ENCODE results near the gene ID1. TPM values are rescaled to one million over a fixed set of nuclear protein-coding genes. Genes with fewer than 3 reads are reported as not detected.
"Not testable (repeated sequence)": the region's sequence is repeated elsewhere in the genome, so short reads cannot be mapped to it uniquely, and the experiment has no call there.

ID1 gene
- total and polyA plus RNA-seq, 9 donors, result 26.0 to 353 (median 64.2) TPM

DNA sequence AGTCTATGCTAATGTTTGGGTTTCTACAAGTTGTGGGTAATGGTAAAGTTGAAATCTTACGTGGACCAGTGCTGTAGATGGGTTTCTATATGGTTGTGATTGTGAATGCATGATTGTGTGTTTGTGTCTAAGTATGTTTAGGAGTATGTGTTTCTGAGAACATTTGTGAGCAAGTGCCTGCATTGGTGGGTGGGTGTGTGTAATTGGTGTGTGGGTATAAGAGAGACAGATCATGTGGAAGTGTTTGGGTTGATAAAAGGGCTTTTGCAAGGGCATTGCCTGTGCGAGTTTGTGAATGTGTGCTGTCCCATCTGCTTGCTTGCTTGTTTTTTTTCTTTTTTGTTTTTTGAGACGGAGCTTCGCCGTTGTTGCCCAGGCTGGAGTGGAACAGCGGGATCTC lies 25.8 kb upstream of the ID1 start:
- Histone ChIP-seq H3K9me3 (no peaks in the 10 kb centered on the region), H3K36me3 (no peaks in the 10 kb centered on the region), H3K27ac (no peak overlapping the region), H3K4me1 (ENCODE audit: insufficient read depth) (no peaks in the 10 kb centered on the region), H3K4me3 (no peak overlapping the region), H3K27me3 (no peaks in the 10 kb centered on the region)
- TF ChIP-seq POLR2A (IDR thresholded peaks at IDR 0.05) (no peak), EP300 (IDR thresholded peaks at IDR 0.05) (no peak)
- DNase-seq, result no peak
- intact Hi-C loops (cut with DNase I), result no loop called here
- 85 to 93% (median 91%) methylated on average over 6 of the region's 6 CpGs for WGBS, 3 donors

DNA sequence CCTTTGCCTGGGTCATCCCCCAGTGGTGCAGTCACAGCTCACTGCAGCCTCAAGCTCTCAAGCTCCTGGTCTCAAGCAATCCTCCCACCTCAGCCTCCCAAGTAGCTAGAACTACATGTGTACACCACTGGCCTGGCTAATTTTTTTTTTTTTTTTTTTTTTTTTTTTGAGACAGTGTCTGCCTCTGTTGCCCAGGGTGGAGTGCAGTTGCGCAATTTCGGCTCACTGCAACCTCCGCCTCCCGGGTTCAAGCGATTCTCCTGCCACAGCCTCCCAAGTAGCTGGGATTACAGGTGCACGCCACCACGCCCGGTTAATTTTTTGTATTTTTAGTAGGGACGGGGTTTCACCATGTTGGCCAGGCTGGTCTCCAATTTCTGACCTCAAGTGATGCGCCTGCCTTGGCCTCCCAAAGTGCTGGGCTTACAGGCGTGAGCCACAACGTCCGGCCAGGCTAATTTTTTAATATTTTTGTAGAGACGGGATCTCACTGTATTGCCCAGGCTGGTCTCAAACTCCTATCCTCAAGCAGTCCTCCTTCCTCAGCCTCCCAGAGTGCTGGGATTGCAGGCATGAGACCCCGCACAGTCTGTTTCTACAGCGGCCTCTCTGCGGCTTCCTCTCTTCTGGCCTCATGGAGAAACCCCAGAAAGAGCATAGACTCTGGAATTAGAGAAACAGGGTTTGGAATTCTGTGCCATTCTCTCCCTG lies 25.0 kb upstream of the ID1 start:
- H3K27me3 ChIP-seq; H3K27ac ChIP-seq; DNase-seq; H3K36me3 ChIP-seq; H3K4me3 ChIP-seq; H3K9me3 ChIP-seq; H3K4me1 ChIP-seq (ENCODE audit: insufficient read depth); intact Hi-C loops (cut with DNase I): not testable (repeated sequence)
- WGBS, 3 donors, result 93 to 96% (median 94%) methylated on average over 17 of the region's 17 CpGs

DNA sequence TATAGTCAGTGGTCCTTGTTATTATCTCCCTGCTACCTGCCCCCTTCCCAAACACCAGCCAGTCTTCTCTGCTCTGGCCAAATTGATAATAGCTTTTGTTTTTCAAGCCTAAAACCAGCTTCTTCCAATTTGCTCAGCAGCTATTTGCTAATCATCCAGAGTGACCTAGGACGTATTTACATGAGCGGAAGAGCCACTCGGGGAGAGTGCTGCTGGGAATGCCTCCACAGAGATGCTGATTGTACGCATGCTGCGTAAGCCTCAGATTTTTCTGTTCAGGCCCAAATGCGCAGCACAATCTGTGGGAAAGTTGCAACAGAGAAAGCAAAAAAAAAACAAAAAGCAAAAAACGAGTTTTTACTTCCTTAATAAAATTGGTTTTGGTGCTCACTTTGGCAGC lies 24.4 kb upstream of the ID1 start:
- intact Hi-C loops (cut with DNase I), result no loop called here
- Histone ChIP-seq H3K27ac (no peak overlapping the region), H3K9me3 (no peaks in the 10 kb centered on the region), H3K36me3 (no peaks in the 10 kb centered on the region), H3K27me3 (no peaks in the 10 kb centered on the region), H3K4me3 (no peak overlapping the region), H3K4me1 (ENCODE audit: insufficient read depth) (no peaks in the 10 kb centered on the region)
- no peak for DNase-seq
- no peak for TF ChIP-seq EP300 (IDR thresholded peaks at IDR 0.05)
- no peak for TF ChIP-seq POLR2A (IDR thresholded peaks at IDR 0.05)
- TF ChIP-seq, protein P1, sequence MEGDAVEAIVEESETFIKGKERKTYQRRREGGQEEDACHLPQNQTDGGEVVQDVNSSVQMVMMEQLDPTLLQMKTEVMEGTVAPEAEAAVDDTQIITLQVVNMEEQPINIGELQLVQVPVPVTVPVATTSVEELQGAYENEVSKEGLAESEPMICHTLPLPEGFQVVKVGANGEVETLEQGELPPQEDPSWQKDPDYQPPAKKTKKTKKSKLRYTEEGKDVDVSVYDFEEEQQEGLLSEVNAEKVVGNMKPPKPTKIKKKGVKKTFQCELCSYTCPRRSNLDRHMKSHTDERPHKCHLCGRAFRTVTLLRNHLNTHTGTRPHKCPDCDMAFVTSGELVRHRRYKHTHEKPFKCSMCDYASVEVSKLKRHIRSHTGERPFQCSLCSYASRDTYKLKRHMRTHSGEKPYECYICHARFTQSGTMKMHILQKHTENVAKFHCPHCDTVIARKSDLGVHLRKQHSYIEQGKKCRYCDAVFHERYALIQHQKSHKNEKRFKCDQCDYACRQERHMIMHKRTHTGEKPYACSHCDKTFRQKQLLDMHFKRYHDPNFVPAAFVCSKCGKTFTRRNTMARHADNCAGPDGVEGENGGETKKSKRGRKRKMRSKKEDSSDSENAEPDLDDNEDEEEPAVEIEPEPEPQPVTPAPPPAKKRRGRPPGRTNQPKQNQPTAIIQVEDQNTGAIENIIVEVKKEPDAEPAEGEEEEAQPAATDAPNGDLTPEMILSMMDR (IDR thresholded peaks at IDR 0.05), result no peak
- 80 to 84% (median 80%) methylated on average over 7 of the region's 7 CpGs for WGBS, 3 donors

DNA sequence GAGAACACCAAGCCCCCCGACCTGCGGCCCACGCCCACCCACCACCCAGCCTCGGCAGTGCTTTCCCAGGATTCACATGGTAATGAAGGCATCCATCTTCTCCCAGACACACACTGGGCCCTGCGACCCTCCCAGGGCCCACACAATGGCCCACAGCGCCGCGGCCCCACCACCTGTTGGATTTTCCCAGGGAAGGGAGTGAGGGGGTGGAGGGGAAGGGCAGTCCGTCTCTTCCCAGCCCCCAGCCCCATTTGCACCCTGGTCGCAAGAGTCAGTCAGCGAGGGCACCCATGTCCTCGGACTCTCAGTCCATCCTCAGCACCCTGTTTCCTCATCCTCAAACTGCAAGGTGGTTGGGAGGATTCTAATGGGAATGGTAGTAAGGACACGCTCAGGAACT lies 23.7 kb upstream of the ID1 start:
- H3K27me3 ChIP-seq, result no peaks in the 10 kb centered on the region
- H3K36me3 ChIP-seq, result no peaks in the 10 kb centered on the region
- WGBS, 3 donors, result 77 to 82% (median 80%) methylated on average over 13 of the region's 13 CpGs
- no peaks in the 10 kb centered on the region for H3K4me1 ChIP-seq (ENCODE audit: insufficient read depth)
- intact Hi-C loops (cut with DNase I), result no loop called here
- DNase-seq, result no peak
- no peaks in the 10 kb centered on the region for H3K9me3 ChIP-seq
- H3K27ac ChIP-seq, result no peak overlapping the region
- TF ChIP-seq POLR2A (IDR thresholded peaks at IDR 0.05), result no peak
- TF ChIP-seq, protein P1 (IDR thresholded peaks at IDR 0.05), result no peak
- TF ChIP-seq EP300 (IDR thresholded peaks at IDR 0.05), result no peak
- H3K4me3 ChIP-seq, result no peak overlapping the region

DNA sequence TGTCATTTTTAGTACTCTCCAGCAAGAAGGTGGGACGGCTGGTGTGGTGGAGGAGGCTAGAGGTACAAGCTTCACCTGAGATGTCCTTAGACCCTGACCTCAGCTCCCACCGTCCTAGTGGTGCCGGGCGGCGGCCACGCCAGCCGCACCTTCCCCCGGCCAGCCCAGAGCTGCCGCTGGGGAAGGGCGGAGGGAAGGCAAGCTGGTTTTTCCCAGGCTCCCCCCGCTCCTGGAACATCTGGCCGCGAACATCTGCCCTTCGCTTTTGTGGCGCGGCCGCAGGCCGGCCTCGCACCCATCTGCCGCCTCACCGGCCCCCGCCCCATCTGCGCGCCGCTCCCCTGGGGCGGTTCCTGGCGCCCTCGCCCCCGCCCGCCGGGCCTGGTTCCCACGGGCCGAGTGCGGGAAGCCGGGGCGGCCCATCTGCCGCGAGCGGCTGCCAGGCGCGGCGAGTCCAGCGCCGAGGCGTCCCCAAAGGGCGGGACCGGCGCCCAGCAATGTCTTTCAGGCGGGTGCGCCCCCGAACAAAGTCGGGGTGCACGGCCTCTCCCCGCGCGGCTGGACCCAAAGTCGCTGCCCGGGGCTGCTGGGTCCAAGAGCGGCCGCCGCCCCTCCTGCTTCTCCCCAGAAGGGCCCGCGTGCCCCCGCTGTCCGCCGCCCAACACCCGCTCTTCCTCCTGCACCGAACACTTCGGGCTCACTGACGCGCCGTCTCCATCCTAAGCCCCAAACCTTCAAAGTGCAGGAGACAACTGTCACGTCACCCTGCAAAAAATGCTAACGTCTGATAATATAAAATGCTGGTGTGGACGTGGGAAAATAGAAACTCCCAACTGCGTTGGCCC lies 17.3 kb upstream of the ID1 start:
- Histone ChIP-seq H3K27me3 (no peaks in the 10 kb centered on the region), H3K27ac (peak overlapping the region in 1 of 2 donors; percentile 34), H3K4me3 (peak overlapping the region; percentile 40), H3K9me3 (no peaks in the 10 kb centered on the region), H3K4me1 (ENCODE audit: insufficient read depth) (no peaks in the 10 kb centered on the region), H3K36me3 (no peaks in the 10 kb centered on the region)
- WGBS, 3 donors, result 2 to 5% (median 3%) methylated on average over 36 to 76 of the region's 76 CpGs
- DNase-seq, result peak in 2 of 5 donors; percentile 64 to 66
- intact Hi-C loops (cut with DNase I), result no loop called here
- no peak for TF ChIP-seq EP300 (IDR thresholded peaks at IDR 0.05)
- TF ChIP-seq POLR2A (IDR thresholded peaks at IDR 0.05), result no peak
- TF ChIP-seq, protein P1 (IDR thresholded peaks at IDR 0.05), result no peak
